Motor neuron (in vitro differentiated cells): ENCODE data around the gene SORL1. TPM values are rescaled to one million over a fixed set of nuclear protein-coding genes. Genes with fewer than 3 reads are reported as not detected.

Experiments
- ATAC-seq, 8 experiments: fragments of 200-7000 bp; cut with Tn5 transposase; replicated peaks in 6 of 8; 2 replicates each; pipeline ENCODE4 v1.8.0; 2021; ENCODE audit warnings: mild to moderate bottlenecking in 8 of 8, moderate library complexity in 8 of 8
- H3K27ac ChIP-seq, 2 donors: fragments of 250-450 bp; sonication (Bioruptor Pico); 2 replicates each; pipeline ENCODE4 v1.9.0; 2021; ENCODE audit warnings: antibody characterized with exemption in 2 of 2, mild to moderate bottlenecking in 2 of 2, moderate library complexity in 1 of 2
- H3K4me1 ChIP-seq, 2 donors: fragments of 250-450 bp; sonication (Bioruptor Pico); replicated peaks in 1 of 2; 2 replicates each; pipeline ENCODE4 v1.6.1; 2021; ENCODE audit warnings: antibody characterized with exemption in 2 of 2, mild to moderate bottlenecking in 2 of 2, moderate library complexity in 1 of 2
- H3K4me3 ChIP-seq, 5 donors: fragments of 250-450 bp; sonication (Bioruptor Pico); 2 replicates each; pipeline ENCODE4 v1.9.0; 2021; ENCODE audit warnings: antibody characterized with exemption in 5 of 5, mild to moderate bottlenecking in 5 of 5, moderate library complexity in 4 of 5
- WGBS, 10 experiments: fragments of 450-650 bp; shearing (Covaris generic); methylation state at CpG; one replicate each; pipeline ENCODE4 v1.0.0; 2022; 5-methylcytosine and 5-hydroxymethylcytosine counted together
- in situ Hi-C, 9 experiments: fragments of 400-800 bp; cut with MboI; loops; one replicate each; pipeline ENCODE4 v1.15.0; 2021; ENCODE audit warnings: low sequenced_read_pairs in 9 of 9, low pct_unique_long_range_greater_than_20kb in 2 of 9; ENCODE audit not compliant: unreplicated experiment in 9 of 9
- total RNA-seq, 8 experiments: library from RNA; unstranded; fragments of 300-600 nt; gene quantifications; 2 replicates each; pipeline versions ENCODE4 v1.2.3 to v1.2.4, GENCODE V29; 2022

SORL1 gene
- total RNA-seq, 8 experiments from 2014 or later: 0.36 to 39.4 (median 21.8) TPM

- ATAC-seq: no peak
- in situ Hi-C loops: loop anchor here in 8 of 9 experiments (25.0 kb wide), 6 partner anchors 267 to 842 kb away; partner anchors contain the start of gene BLID (in 1 of the 8)
- 33 to 93% (median 83%) methylated on average over 1 to 3 of the region's 3 CpGs; no CpG with 5 or more reads in 1 of the 10 experiments for WGBS, 10 experiments
- Histone ChIP-seq H3K4me3 (no peak overlapping the region), H3K27ac (no peak overlapping the region), H3K4me1 (peaks cover 32 to 37% of the 10 kb centered on the region in 2 donors)
Observed at GRCh38 chr11:121670266-121670665, 218.2 kb downstream of the SORL1 start.

DNA sequence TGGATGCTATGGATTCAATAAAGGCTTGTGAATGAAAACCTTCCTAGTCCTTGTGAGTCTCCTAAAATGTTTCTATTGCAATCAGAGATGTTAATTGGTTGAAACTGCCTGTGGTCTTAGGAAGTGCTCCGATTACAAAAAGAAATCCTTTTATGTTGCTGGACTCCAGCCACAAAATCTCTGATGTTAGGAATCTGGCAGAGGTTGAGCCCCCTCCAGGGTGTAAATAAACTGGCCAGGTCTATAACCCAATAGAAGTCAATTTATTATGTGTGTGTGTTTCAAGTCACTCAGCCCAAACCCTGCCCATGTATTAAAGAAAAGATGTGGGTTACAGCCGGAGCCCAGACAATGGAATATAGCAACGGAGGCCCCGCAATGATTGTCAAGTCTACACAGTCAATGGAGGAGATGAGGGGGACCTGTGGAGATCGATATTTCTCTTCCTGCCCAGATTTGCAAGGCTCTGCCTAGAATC is 218.7 kb downstream of the SORL1 start:
- in situ Hi-C loops: loop anchor here in 8 of 9 experiments (25.0 kb wide), 6 partner anchors 266 to 841 kb away; partner anchors contain the start of gene BLID (in 1 of the 8)
- H3K4me3 ChIP-seq: no peak overlapping the region
- ATAC-seq: peak in 1 of 8 experiments; percentile 6
- no peak overlapping the region for H3K27ac ChIP-seq
- peaks cover 32 to 37% of the 10 kb centered on the region in 2 donors for H3K4me1 ChIP-seq
- 0 to 96% (median 58%) methylated on average over 1 to 5 of the region's 5 CpGs; no CpG with 5 or more reads in 2 of the 10 experiments for WGBS, 10 experiments

DNA sequence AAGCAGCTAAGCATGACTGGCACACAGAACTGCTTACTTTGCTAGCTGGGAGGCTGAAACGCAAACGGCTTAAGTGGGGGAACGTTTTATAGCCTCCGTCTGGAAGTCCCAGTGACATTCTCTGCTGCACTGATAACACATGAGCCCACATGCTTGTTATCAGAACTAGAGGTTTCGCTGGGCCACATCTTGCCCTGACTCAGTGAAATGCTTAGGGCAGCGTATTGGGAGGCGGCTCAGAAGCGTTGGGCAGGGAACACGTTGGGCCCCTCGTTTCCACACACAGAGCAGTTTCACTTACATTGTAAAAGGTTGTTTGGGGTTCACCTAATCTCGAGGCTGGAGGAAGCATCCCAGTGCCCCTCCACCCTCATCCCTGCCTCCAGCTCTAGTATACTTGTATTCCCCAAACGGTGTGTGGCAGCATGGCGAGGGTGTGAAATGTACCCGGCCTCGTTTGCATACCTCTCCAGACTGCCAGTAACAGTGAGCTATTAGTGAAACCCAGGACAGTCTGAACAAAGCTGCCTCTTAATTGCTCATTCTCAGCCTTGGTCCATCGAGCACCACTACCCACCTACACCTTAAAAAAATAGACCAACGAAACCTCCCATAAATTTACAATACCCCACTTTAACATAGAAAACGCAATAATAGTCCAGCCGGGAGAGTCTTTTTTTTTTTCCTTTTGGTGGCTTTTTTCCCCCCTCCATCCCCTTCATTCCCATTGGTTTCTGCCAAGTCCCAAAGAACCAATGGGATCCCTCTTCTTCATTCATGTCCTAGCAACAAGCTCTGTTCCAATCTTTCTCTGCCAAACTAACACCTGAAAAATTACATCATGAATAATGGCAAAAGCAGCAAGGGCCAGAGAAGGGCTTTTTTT is 219.4 kb downstream of the SORL1 start:
- no peak overlapping the region for H3K4me3 ChIP-seq
- in situ Hi-C loops: loop anchor here in 8 of 9 experiments (25.0 kb wide), 6 partner anchors 266 to 841 kb away; partner anchors contain the start of gene BLID (in 1 of the 8)
- ATAC-seq: peak in 6 of 8 experiments; percentile 26 to 87 (median 84)
- H3K27ac ChIP-seq: no peak overlapping the region
- WGBS, 10 experiments: 35 to 89% (median 70%) methylated on average over 2 to 12 of the region's 19 CpGs
- peaks cover 32 to 37% of the 10 kb centered on the region in 2 donors for H3K4me1 ChIP-seq

DNA sequence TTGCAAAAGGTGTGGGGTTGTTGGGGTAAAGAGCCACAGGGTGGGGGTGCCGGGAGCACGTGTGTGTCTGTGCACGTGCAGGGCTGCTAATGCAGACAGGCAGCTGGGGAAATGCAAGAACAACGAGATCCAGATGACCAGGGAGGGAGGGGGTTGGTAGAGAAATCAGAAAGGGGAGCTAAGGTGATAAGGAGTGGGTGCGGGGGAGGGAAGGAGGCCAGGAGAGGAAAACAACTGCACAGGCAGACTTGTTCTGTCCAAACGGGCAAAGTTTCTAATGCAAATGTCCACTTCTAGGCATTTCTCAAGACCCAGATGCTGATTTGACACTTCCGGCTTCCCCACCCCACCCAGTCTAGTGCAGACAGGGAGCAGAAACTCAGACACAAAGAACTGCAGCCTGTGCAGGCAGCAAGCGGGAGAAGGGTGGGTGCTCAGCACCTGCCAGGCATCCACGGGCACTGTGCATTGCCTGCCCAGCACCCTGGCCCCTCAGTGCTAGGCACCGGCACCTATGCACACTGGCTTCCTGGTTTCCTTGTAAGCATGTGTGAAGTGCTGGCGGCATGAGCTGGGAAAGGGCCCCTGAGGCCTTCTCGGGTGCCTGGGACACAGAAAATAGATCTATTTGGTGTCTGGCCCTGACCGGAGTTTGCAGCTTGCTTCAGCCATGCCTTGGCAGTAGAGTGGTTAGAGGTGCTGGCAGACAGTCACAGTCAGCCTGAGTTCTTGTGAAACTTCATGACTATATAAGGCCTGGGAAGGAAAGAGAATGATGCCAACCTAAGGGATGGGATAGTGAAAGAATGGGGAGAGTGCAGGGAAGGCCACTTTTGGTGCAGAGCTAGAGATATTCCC is 220.7 kb downstream of the SORL1 start:
- 0 to 80% (median 60%) methylated on average over 1 to 6 of the region's 13 CpGs; no CpG with 5 or more reads in 5 of the 10 experiments for WGBS, 10 experiments
- in situ Hi-C loops: loop anchor here in 8 of 9 experiments (25.0 kb wide), 6 partner anchors 264 to 839 kb away; partner anchors contain the start of gene BLID (in 1 of the 8)
- peak in 3 of 8 experiments; percentile 50 to 96 (median 93) for ATAC-seq

GRCh38 chr11:121681550-121682268 is 229.6 kb downstream of the SORL1 start:
- 0 to 100% (median 67%) methylated on average over 1 of the region's 1 CpG; no CpG with 5 or more reads in 3 of the 10 experiments for WGBS, 10 experiments
- no peaks in the 10 kb centered on the region for H3K4me1 ChIP-seq
- no peak overlapping the region for H3K27ac ChIP-seq
- no peak overlapping the region for H3K4me3 ChIP-seq
- in situ Hi-C loops: no loop called here
- ATAC-seq: peak in 3 of 8 experiments; percentile 29 to 84 (median 83)

More for the DNA sequence above, 220.7 kb downstream of the SORL1 start:
- peaks cover 32 to 37% of the 10 kb centered on the region in 2 donors for H3K4me1 ChIP-seq
- H3K4me3 ChIP-seq: no peak overlapping the region
- no peak overlapping the region for H3K27ac ChIP-seq

Other genes starting within 250 kb of the SORL1 start
- 10 to 100 TPM; 44.4 to 76.1 (median 55.1) TPM for gene SC5D, start 159.5 kb upstream of the SORL1 start, total RNA-seq